ENCODE measurements around the gene EPS8L2.

The EPS8L2 gene

GRCh38 chr11:749731-750130 is 43.7 kb downstream of the EPS8L2 start:
- no peak for DNase-seq (ENCODE audit: low read depth, low spot score)
- no peak for TF ChIP-seq CTCF (IDR thresholded peaks at IDR 0.05; ENCODE audit: insufficient read depth, low read length, missing control alignments)
- ChIA-PET CTCF (interaction anchor here (1.2 to 4.9 kb wide), 4 partner anchors 22 to 231 kb away, joined by 3 to 32 read pairs (median 6); partner anchors contain the start of gene GATD1), POLR2A (no interaction called here)
- no peak overlapping the region; the same call in 1 of the 2 replicates for H3K4me3 ChIP-seq (ENCODE audit: low read depth, low read length)

DNA sequence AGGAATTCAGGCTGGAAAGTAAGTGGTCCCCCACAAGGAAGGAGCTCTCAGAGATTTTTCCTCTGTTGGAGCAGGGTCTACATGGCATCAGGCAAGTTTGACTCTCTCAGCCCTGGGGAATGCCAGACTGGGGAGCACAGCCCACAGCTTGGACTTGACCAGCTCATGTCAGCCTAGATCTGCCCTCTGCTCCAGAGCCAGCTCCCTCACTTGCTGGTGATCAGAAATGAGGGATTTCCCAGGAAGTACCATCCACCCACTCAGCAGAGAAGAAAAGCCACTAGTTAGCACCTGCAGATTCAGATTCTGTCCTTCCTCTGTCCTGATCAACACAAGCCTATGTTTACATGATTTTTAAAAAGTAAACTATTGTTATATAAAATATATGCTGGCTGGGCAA is 54.2 kb downstream of the EPS8L2 start:
- DNase-seq (ENCODE audit: low read depth, low spot score) = no peak
- ChIA-PET POLR2A (interaction anchor here (0.8 kb wide), 1 partner anchor 64 kb away, joined by 3 read pairs; no protein-coding TSS in a partner anchor), CTCF (interaction anchor here (1.7 kb wide), 1 partner anchor 206 kb away, joined by 4 read pairs; no protein-coding TSS in a partner anchor)
- H3K4me3 ChIP-seq (ENCODE audit: low read depth, low read length) = no peak overlapping the region
- TF ChIP-seq CTCF (IDR thresholded peaks at IDR 0.05; ENCODE audit: insufficient read depth, low read length, missing control alignments) = no peak

DNA sequence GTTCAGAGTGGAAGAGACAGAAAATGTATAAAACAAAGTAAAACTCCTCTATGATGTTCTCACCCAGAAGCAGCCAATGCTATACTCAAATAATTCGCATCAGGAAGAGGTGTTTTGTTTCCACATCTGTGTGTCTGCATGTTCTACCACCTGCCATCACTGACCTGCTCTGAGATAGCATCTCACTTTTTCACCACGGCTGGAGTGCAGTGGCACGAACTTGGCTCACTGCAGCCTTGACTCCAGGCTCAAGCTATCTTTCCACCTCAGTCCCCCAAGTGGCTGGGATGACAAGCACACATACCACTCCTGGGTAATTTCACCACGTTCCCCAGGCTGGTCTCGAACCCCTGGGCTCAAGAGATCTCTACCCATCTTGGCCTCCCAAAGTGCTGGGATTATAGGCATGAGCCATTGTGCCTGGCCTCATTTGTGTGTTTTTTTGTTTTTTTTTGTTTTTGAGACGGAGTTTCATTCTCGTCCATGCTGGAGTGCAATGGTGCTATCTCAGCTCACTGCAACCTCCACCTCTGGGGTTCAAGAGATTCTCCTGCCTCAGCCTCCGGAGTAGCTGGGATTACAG is 55.6 kb downstream of the EPS8L2 start:
- ChIA-PET CTCF (interaction anchor here (0.8 to 1.8 kb wide), 4 partner anchors 14 to 38 kb away, joined by 3 to 7 read pairs (median 3); partner anchors contain the start of gene TALDO1), POLR2A (interaction anchor here (1.3 to 1.5 kb wide), 2 partner anchors 14 kb away, joined by 3 read pairs; partner anchors contain the start of gene TALDO1)
- DNase-seq (ENCODE audit: low read depth, low spot score) = no peak
- no peak overlapping the region for H3K4me3 ChIP-seq (ENCODE audit: low read depth, low read length)
- no peak for TF ChIP-seq CTCF (IDR thresholded peaks at IDR 0.05; ENCODE audit: insufficient read depth, low read length, missing control alignments)

DNA sequence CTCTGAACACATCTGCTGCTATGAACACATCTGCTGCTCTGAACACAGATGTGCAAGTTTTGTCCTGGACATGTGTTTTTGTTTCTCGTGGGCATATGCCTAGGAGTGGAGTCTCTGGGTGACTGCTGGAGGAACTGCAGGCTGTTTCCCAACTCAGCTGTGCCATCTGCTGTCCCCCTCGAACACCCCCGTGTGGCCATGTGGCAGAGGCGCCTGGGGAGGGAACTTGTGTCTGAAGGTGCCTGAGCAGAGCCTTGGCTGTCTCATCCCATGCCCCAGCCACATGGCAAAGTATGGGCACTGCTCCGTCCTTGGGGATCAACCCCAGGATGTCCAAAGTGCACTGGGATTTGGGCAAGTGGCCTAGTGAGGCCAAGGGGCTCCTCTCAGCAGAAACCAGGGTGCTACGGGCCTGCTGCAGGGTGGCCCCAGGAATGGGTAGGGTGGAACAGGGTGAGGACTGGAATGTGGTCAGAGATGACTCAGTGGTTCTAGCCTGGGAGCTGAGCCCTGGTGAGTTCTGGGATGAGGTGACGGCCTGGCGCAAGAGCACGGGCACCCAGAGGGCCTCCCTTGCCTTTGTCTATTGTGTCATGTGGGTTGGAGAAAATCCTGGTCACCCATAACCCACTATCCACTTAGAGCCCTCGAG is 56.5 kb downstream of the EPS8L2 start:
- peak; percentile 52 for TF ChIP-seq CTCF (IDR thresholded peaks at IDR 0.05; ENCODE audit: insufficient read depth, low read length, missing control alignments)
- DNase-seq (ENCODE audit: low read depth, low spot score) = no peak
- ChIA-PET POLR2A (interaction anchor here (1.3 to 1.6 kb wide), 2 partner anchors 13 to 14 kb away, joined by 3 read pairs; no protein-coding TSS in a partner anchor), CTCF (interaction anchor here (0.9 to 4.8 kb wide), 4 partner anchors 14 to 34 kb away, joined by 3 to 25 read pairs (median 5); partner anchors contain the start of genes GATD1 and TALDO1)
- H3K4me3 ChIP-seq (ENCODE audit: low read depth, low read length) = no peak overlapping the region

DNA sequence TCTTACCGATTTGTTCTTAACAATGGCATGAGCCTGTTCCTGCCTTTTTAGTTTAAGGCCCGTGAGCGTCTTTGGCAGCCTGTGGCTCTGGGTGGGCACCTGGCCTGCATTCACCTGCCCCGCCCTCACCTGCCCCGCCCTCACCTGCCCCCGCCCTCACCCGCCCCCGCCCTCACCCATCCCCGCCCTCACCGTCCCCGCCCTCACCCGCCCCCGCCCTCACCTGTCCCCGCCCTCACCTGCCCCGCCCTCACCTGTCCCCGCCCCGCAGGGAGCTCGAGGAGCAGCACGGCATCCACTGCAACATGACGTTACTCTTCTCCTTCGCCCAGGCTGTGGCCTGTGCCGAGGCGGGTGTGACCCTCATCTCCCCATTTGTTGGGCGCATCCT is 57.0 kb downstream of the EPS8L2 start:
- no peak for TF ChIP-seq CTCF (IDR thresholded peaks at IDR 0.05; ENCODE audit: insufficient read depth, low read length, missing control alignments)
- CTCF ChIA-PET = interaction anchor here (1.2 to 4.8 kb wide), 3 partner anchors 14 to 34 kb away, joined by 3 to 25 read pairs (median 9); partner anchors contain the start of gene GATD1
- DNase-seq (ENCODE audit: low read depth, low spot score) = no peak

More for the DNA sequence above, 57.0 kb downstream of the EPS8L2 start:
- H3K4me3 ChIP-seq (ENCODE audit: low read depth, low read length) = no peak overlapping the region
- POLR2A ChIA-PET = interaction anchor here (1.6 kb wide), 1 partner anchor 12 kb away, joined by 3 read pairs; no protein-coding TSS in a partner anchor
